ENCODE measurements around the gene PYROXD2. TPM values are rescaled to one million over a fixed set of nuclear protein-coding genes. Genes with fewer than 3 reads are reported as not detected.
"Not testable (repeated sequence)": the region's sequence is repeated elsewhere in the genome, so short reads cannot be mapped to it uniquely, and the experiment has no call there.

PYROXD2 gene
- total RNA-seq, 1 donor: 6.5 TPM

GRCh38 chr10:98344589-98345038, 70.4 kb downstream of the PYROXD2 start:
- H3K4me3 ChIP-seq (ENCODE audit: low read depth, low read length): no peak overlapping the region
- TF ChIP-seq, protein P1, sequence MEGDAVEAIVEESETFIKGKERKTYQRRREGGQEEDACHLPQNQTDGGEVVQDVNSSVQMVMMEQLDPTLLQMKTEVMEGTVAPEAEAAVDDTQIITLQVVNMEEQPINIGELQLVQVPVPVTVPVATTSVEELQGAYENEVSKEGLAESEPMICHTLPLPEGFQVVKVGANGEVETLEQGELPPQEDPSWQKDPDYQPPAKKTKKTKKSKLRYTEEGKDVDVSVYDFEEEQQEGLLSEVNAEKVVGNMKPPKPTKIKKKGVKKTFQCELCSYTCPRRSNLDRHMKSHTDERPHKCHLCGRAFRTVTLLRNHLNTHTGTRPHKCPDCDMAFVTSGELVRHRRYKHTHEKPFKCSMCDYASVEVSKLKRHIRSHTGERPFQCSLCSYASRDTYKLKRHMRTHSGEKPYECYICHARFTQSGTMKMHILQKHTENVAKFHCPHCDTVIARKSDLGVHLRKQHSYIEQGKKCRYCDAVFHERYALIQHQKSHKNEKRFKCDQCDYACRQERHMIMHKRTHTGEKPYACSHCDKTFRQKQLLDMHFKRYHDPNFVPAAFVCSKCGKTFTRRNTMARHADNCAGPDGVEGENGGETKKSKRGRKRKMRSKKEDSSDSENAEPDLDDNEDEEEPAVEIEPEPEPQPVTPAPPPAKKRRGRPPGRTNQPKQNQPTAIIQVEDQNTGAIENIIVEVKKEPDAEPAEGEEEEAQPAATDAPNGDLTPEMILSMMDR (IDR thresholded peaks at IDR 0.05; ENCODE audit: insufficient read depth, low read length): no peak
- DNase-seq (ENCODE audit: low read depth): peak; percentile 99

DNA sequence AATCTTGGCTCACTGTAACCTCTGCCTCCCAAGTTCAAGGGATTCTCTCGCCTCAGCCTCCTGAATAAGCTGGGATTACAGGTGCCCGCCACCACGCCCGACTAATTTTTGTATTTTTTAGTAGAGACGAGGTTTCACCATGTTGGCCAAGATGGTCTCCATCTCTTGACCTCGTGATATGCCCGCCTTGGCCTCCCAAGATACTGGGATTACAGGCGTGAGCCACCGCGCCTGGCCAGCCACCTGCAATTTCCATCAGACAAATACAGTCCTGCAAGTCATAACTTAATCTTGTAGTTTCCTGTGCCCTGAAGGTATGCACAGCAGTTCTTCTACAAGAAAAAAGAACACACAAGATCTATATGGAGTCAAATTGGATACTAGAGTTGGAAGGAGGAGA, 73.3 kb downstream of the PYROXD2 start:
- not testable (repeated sequence) for DNase-seq (ENCODE audit: low read depth); H3K4me3 ChIP-seq (ENCODE audit: low read depth, low read length)

DNA sequence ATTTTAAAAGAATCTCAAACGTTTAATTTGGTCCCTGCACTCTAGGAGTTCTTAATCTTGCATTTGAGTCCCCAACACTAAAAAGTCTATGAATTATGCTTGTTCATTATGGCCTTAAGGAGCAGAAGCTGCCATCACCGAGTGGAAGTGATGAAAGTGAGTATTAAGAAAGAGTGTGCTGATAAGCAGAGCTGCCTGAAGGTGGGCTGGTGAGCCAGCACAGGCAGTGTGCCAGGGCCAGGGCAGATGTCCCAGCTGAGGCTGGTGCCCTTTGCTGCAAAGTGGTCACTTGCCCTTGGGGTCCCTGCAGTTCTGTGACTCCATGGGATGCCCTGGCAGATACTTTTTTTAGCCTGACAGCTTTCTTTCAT, 74.1 kb downstream of the PYROXD2 start:
- DNase-seq (ENCODE audit: low read depth): peak; percentile 67

DNA sequence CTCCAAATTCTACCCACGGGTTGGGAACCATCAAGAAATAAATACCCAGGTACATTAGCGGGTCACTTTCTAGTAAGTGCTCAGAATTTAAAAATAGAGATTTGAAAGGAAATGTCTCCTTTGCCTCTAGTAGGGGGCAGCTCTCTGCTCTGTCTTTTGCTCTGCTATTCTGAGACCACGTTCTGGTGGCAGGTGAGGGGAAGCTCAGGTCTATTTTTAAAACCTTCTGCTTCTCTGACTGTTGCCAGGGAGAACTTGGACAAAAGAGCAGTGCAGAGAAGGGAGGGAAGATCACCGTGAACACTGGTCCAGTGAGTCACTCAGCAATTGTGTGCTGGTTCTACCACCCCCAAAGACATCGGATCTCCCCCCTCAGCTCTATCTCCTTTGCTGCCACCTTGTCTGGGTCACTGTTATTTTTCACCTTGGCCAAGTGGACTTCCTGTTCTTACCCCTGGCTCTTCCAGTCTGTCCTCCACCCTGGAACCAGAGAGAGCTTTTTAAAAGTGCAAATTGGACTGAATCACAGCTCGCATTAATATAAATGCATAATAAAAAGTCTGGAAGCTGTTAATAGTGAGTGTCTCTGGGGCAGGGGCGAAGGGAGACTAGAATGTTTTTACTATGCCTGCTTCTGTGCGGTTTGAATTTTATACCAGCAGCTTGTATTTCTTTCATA, 74.6 kb downstream of the PYROXD2 start:
- TF ChIP-seq, protein P1 (IDR thresholded peaks at IDR 0.05; ENCODE audit: insufficient read depth, low read length): no peak
- no peak overlapping the region for H3K4me3 ChIP-seq (ENCODE audit: low read depth, low read length)
- DNase-seq (ENCODE audit: low read depth): peak; percentile 58

More for the DNA sequence above, 74.1 kb downstream of the PYROXD2 start:
- no peak overlapping the region for H3K4me3 ChIP-seq (ENCODE audit: low read depth, low read length)
- TF ChIP-seq, protein P1 (IDR thresholded peaks at IDR 0.05; ENCODE audit: insufficient read depth, low read length): peak; percentile 28

- no peak overlapping the region for H3K4me3 ChIP-seq (ENCODE audit: low read depth, low read length)
- TF ChIP-seq, protein P1 (IDR thresholded peaks at IDR 0.05; ENCODE audit: insufficient read depth, low read length): no peak
- DNase-seq (ENCODE audit: low read depth): no peak
Observed at GRCh38 chr10:98339799-98340198, 75.2 kb downstream of the PYROXD2 start.

- no peak overlapping the region for H3K4me3 ChIP-seq (ENCODE audit: low read depth, low read length)
- TF ChIP-seq, protein P1 (IDR thresholded peaks at IDR 0.05; ENCODE audit: insufficient read depth, low read length): no peak
- DNase-seq (ENCODE audit: low read depth): peak; percentile 71
Observed at GRCh38 chr10:98338896-98339295, 76.1 kb downstream of the PYROXD2 start.

DNA sequence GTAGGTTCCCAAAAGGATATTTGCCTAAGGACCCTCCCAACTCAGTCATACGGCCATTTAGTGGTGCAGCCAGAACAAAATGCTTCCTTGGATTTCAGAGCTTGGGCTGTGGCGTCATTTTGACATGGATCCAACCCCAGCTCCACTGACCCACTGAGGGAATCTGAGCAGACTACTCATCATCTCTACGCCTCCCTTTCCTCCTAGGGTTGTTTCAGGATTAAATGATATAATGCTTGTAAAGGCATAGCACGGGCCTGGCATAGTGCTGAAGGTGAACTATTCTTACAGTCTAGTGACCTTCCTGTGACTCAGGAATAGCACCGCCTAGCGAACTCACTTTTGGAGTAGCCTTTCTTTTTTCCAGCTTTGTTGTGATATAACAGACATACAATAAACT, 76.7 kb downstream of the PYROXD2 start:
- TF ChIP-seq, protein P1 (IDR thresholded peaks at IDR 0.05; ENCODE audit: insufficient read depth, low read length): peak; percentile 38
- H3K4me3 ChIP-seq (ENCODE audit: low read depth, low read length): no peak overlapping the region
- DNase-seq (ENCODE audit: low read depth): peak; percentile 89
